H9 (cell line): ENCODE data around the gene MICB. TPM values are rescaled to one million over a fixed set of nuclear protein-coding genes. Genes with fewer than 3 reads are reported as not detected.

ENCODE experiments used
- DNase-seq: peaks from one replicate; pipeline ENCODE4 v3.0.0-alpha.2; 2017
- H2AFZ ChIP-seq: one replicate; pipeline ENCODE4 v1.6.1; 2013; ENCODE audit warnings: mild to moderate bottlenecking, low read length, control low read depth, moderate library complexity
- H2AK5ac ChIP-seq: 2 replicates; pipeline ENCODE4 v1.6.1; 2013; ENCODE audit warnings: low read length, control low read depth, mixed read lengths; ENCODE audit not compliant: insufficient read length
- H2BK120ac ChIP-seq: one replicate; pipeline ENCODE4 v1.6.1; 2013; ENCODE audit warnings: low read depth, mild to moderate bottlenecking, low read length, control low read depth, inconsistent platforms; ENCODE audit not compliant: poor library complexity, severe bottlenecking
- H2BK12ac ChIP-seq: 2 replicates; pipeline ENCODE4 v1.6.1; 2013; ENCODE audit warnings: low read length, control low read depth, mixed read lengths, low read depth; ENCODE audit not compliant: insufficient read length
- H2BK15ac ChIP-seq: 2 replicates; pipeline ENCODE4 v1.6.1; 2013; ENCODE audit warnings: low read depth, low read length, control low read depth
- H2BK20ac ChIP-seq: one replicate; pipeline ENCODE4 v1.6.1; 2013; ENCODE audit warnings: low read depth, mild to moderate bottlenecking, low read length, control low read depth, inconsistent platforms; ENCODE audit not compliant: poor library complexity, severe bottlenecking
- H2BK5ac ChIP-seq: 2 replicates; pipeline ENCODE4 v1.6.1; 2013; ENCODE audit warnings: low read length, control low read depth, mixed read lengths; ENCODE audit not compliant: insufficient read length
- H3K14ac ChIP-seq: 2 replicates; pipeline ENCODE4 v1.6.1; 2013; ENCODE audit warnings: low read length, control low read depth; ENCODE audit not compliant: insufficient read depth
- H3K18ac ChIP-seq: 2 replicates; pipeline ENCODE4 v1.6.1; 2013; ENCODE audit warnings: low read depth, mild to moderate bottlenecking, mixed read lengths, low read length, control low read depth; ENCODE audit not compliant: insufficient read length
- H3K23ac ChIP-seq: 2 replicates; pipeline ENCODE4 v1.6.1; 2013; ENCODE audit warnings: low read length, control low read depth, mixed read lengths, low read depth; ENCODE audit not compliant: insufficient read length
- H3K23me2 ChIP-seq: 2 replicates; pipeline ENCODE4 v1.6.1; 2013; ENCODE audit warnings: low read depth, mild to moderate bottlenecking, mixed read lengths, low read length, control low read depth; ENCODE audit not compliant: insufficient read length, poor library complexity, severe bottlenecking
- H3K27ac ChIP-seq: 2 replicates; pipeline ENCODE4 v1.5.1; 2013; ENCODE audit warnings: low read length, control low read depth, mixed read lengths, low read depth; ENCODE audit not compliant: insufficient read length
- H3K27me3 ChIP-seq: 2 replicates; pipeline ENCODE4 v1.6.1; 2013; ENCODE audit warnings: low read length, control low read depth, inconsistent platforms; ENCODE audit not compliant: insufficient read depth
- H3K4ac ChIP-seq: 2 replicates; pipeline ENCODE4 v1.6.1; 2013; ENCODE audit warnings: low read depth, mild to moderate bottlenecking, control low read depth, inconsistent platforms, low read length, moderate library complexity
- H3K4me1 ChIP-seq: 2 replicates; pipeline ENCODE4 v1.6.1; 2013; ENCODE audit warnings: low read length, control low read depth, inconsistent platforms; ENCODE audit not compliant: insufficient read depth
- H3K4me2 ChIP-seq: 2 replicates; pipeline ENCODE4 v1.6.1; 2013; ENCODE audit warnings: low read length, control low read depth, mixed read lengths; ENCODE audit not compliant: insufficient read length, insufficient read depth
- H3K56ac ChIP-seq: 2 replicates; pipeline ENCODE4 v1.6.1; 2013; ENCODE audit warnings: low read depth, mild to moderate bottlenecking, mixed read lengths, low read length, control low read depth; ENCODE audit not compliant: insufficient read length
- H3K79me1 ChIP-seq: 2 replicates; pipeline ENCODE4 v1.6.1; 2013; ENCODE audit warnings: low read depth, mild to moderate bottlenecking, moderate library complexity, low read length, control low read depth, inconsistent platforms; ENCODE audit not compliant: insufficient read depth, poor library complexity, severe bottlenecking
- H3K79me2 ChIP-seq: 2 replicates; pipeline ENCODE4 v1.6.1; 2013; ENCODE audit warnings: low read length, control low read depth, inconsistent platforms; ENCODE audit not compliant: insufficient read depth
- H3K9ac ChIP-seq: 2 replicates; pipeline ENCODE4 v1.6.1; 2013; ENCODE audit warnings: low read length, control low read depth, mixed read lengths; ENCODE audit not compliant: insufficient read length; ENCODE audit errors: extremely low read depth
- H3K9me3 ChIP-seq: one replicate; pipeline ENCODE4 v1.6.1; 2013; ENCODE audit warnings: low read depth, low read length, inconsistent platforms; ENCODE audit not compliant: control insufficient read depth
- H3T11ph ChIP-seq: one replicate; pipeline ENCODE4 v1.6.1; 2013; ENCODE audit warnings: mild to moderate bottlenecking, low read length, control low read depth, inconsistent platforms
- H4K20me1 ChIP-seq: one replicate; pipeline ENCODE4 v1.6.1; 2013; ENCODE audit not compliant: control insufficient read depth, insufficient read length, insufficient read depth
- H4K5ac ChIP-seq: 2 replicates; pipeline ENCODE4 v1.6.1; 2013; ENCODE audit warnings: low read depth, mild to moderate bottlenecking, mixed read lengths, low read length, control low read depth; ENCODE audit not compliant: insufficient read length
- H4K8ac ChIP-seq: replicated peaks from 2 replicates; pipeline ENCODE4 v1.6.1; 2013; ENCODE audit warnings: low read length, control low read depth, mixed read lengths, low read depth; ENCODE audit not compliant: insufficient read length
- H4K91ac ChIP-seq: 2 replicates; pipeline ENCODE4 v1.6.1; 2013; ENCODE audit warnings: low read depth, mild to moderate bottlenecking, moderate library complexity, mixed read lengths, low read length, control low read depth; ENCODE audit not compliant: insufficient read length
- H3K27ac Mint-ChIP-seq, 3 experiments: 2 replicates in 2 of 3; 3 replicates in 1 of 3; pipeline ENCODE4 v1.8.0; 2020 to 2021; ENCODE audit warnings: mixed read lengths in 3 of 3, mild to moderate bottlenecking in 1 of 3, moderate library complexity in 1 of 3
- H3K27me3 Mint-ChIP-seq: 2 replicates; pipeline ENCODE4 v1.8.0; 2021; ENCODE audit warnings: low read depth, mild to moderate bottlenecking, moderate library complexity, mixed read lengths
- H3K36me3 Mint-ChIP-seq, 3 experiments: 2 replicates in 2 of 3; 3 replicates in 1 of 3; pipeline ENCODE4 v1.8.0; 2020 to 2021; ENCODE audit warnings: low read depth in 3 of 3, mixed read lengths in 3 of 3; ENCODE audit not compliant: insufficient read depth in 1 of 3
- H3K4me1 Mint-ChIP-seq, 2 experiments: 2 replicates each; pipeline ENCODE4 v1.8.0; 2020; ENCODE audit warnings: mixed read lengths in 2 of 2
- H3K4me3 Mint-ChIP-seq, 2 experiments: 2 replicates in 1 of 2; 3 replicates in 1 of 2; pipeline ENCODE4 v1.8.0; 2020 to 2021; ENCODE audit warnings: mild to moderate bottlenecking in 2 of 2, mixed read lengths in 2 of 2, moderate library complexity in 1 of 2
- H3K9me3 Mint-ChIP-seq, 2 experiments: 2 replicates in 1 of 2; 3 replicates in 1 of 2; pipeline ENCODE4 v1.8.0; 2020; ENCODE audit warnings: mild to moderate bottlenecking in 2 of 2, mixed read lengths in 2 of 2, moderate library complexity in 1 of 2
- CTCF ChIP-seq: fragments of 200-600 bp; sonication (generic); conservative IDR thresholded peaks from 3 replicates; pipeline ENCODE4 v1.8.0; 2021; ENCODE audit warnings: antibody characterized with exemption, mild to moderate bottlenecking
- WGBS: extraction: QIAGEN DNeasy Blood & Tissue Kit; methylation state at CpG from one replicate; pipeline ENCODE4 v1.1.7; 2013; ENCODE audit warnings: missing lambda C conversion rate, low lambda C conversion rate, mixed read lengths; ENCODE audit not compliant: insufficient read length; ENCODE audit errors: extremely low coverage; 5-methylcytosine and 5-hydroxymethylcytosine counted together
- total RNA-seq: library from RNA; stranded (reverse); gene quantifications from 2 replicates; pipeline ENCODE4 v1.2.1, GENCODE V29; 2021

Gene MICB
- total RNA-seq, 1 experiment from 2014 or later: 6.2 TPM

GRCh38 chr6:31471711-31472110 lies 26.2 kb upstream of the MICB start:
- H4K5ac ChIP-seq: no peak overlapping the region
- H3K56ac ChIP-seq: no peak overlapping the region
- no peaks in the 10 kb centered on the region for H3K79me1 ChIP-seq
- H3K27me3 ChIP-seq: 0 out of 2 replicates have a peak, but pooled peaks cover 2% of the 10 kb centered on the region
- H3K23me2 ChIP-seq: no peaks in the 10 kb centered on the region
- Mint-ChIP-seq H3K9me3 (no peaks in the 10 kb centered on the region), H3K27ac (no peak overlapping the region), H3K36me3 (no peaks in the 10 kb centered on the region; a peak in 1 of 7 replicates), H3K27me3 (peaks cover 25% of the 10 kb centered on the region), H3K4me3 (no peak overlapping the region), H3K4me1 (0 out of 4 replicates have a peak, but pooled peaks cover 0 to 4% of the 10 kb centered on the region in 2 experiments)
- no peak overlapping the region for H2BK5ac ChIP-seq
- no peak overlapping the region for H3K4ac ChIP-seq
- H3K9ac ChIP-seq: no peak overlapping the region
- no peak overlapping the region for H3K18ac ChIP-seq
- no peaks in the 10 kb centered on the region for H3K9me3 ChIP-seq
- no peak for TF ChIP-seq CTCF
- H3T11ph ChIP-seq: no peak overlapping the region
- H2BK20ac ChIP-seq: no peak overlapping the region
- H3K23ac ChIP-seq: no peak overlapping the region
- no peak overlapping the region for H2BK12ac ChIP-seq
- H3K14ac ChIP-seq: no peak overlapping the region
- no CpG with 5 or more reads among the region's 2 CpGs for WGBS
- no peak overlapping the region for H2BK15ac ChIP-seq
- H3K4me2 ChIP-seq: no peak overlapping the region
- no peak for DNase-seq
- H4K91ac ChIP-seq: no peak overlapping the region
- no peak overlapping the region for H2AK5ac ChIP-seq
- no peak overlapping the region for H3K27ac ChIP-seq
- no peaks in the 10 kb centered on the region for H3K79me2 ChIP-seq
- no peaks in the 10 kb centered on the region for H4K20me1 ChIP-seq
- no peak overlapping the region for H4K8ac ChIP-seq
- no peak overlapping the region for H2AFZ ChIP-seq
- no peak overlapping the region for H2BK120ac ChIP-seq
- no peaks in the 10 kb centered on the region for H3K4me1 ChIP-seq
